A549 (cell line): ENCODE data around the gene USP24.

Source experiments
- EP300 ChIP-seq, 2 experiments: fragments of >200 bp; sonication (Bioruptor Twin); formaldehyde crosslinking; IDR thresholded peaks; 2 replicates in 1 of 2; 3 replicates in 1 of 2; pipeline ENCODE4 v1.6.1; 2016 to 2017
- HOXB13 ChIP-seq: fragments of 250-450 bp; sonication (Bioruptor Pico); IDR thresholded peaks from 2 replicates; pipeline ENCODE4 v1.5.0; 2020; ENCODE audit warnings: low read depth, mild to moderate bottlenecking, moderate library complexity
- NR3C1 ChIP-seq: fragments of >200 bp; sonication (Bioruptor Twin); formaldehyde crosslinking; IDR thresholded peaks from 3 replicates; pipeline ENCODE4 v1.6.1; 2017
- RCOR1 ChIP-seq: fragments of 150-350 bp; IDR thresholded peaks from 2 replicates; pipeline ENCODE4 v1.6.1; 2014; ENCODE audit warnings: antibody characterized with exemption, low read length, low read depth
- RFX5 ChIP-seq: fragments of 450-650 bp; IDR thresholded peaks from 2 replicates; pipeline ENCODE4 v1.7.1; 2014; ENCODE audit warnings: antibody characterized with exemption, mild to moderate bottlenecking, moderate library complexity
- TF ChIP-seq, protein P1 (sequence below): IDR thresholded peaks from 2 replicates; pipeline ENCODE4 v1.6.1; 2012; ENCODE audit warnings: low read depth, borderline replicate concordance
- TF ChIP-seq, protein P2 (sequence below): fragments of >200 bp; sonication (Bioruptor Twin); formaldehyde crosslinking; IDR thresholded peaks from 3 replicates; pipeline ENCODE4 v1.5.1; 2016

DNA sequence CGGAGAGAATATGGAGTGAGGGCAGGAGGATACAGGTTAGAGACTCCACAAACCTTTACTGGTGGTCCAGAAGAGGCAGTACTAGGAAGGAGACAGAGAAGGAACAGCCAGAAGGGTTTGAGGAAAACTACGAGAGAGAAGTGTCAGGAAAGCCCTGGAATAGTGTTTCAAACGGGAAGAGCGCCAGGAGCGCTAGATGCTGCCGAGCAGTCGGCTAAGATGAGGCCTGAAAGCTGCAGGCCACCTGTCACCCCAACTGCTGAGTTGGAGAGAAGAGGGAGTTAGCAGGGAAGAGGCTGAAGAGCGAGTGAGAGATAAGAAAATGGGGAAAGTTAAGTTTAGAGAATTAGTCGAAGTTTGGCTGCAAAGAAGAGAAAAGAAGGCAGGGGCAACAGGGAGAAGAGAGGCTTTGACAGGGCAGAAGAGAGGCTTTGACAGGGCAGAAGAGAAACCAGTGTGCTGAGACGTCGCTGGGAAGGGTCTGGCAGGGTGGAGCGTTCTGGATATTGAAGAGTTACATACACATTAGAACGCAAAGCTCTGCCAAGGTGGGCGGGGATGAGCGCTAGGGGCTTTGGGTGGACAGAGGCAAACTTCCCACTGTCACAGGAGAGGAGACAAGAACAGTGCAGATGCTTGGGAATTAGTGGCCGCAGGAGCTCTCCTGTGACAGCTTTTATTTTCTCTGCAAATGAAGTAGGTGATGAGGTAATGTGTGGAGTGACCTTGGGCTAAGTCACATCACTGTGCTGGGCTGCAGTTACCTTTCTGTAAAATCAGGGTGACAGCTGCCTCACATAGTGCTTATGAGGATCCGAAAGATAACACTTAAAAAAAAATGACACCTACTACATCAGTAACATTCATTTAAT lies 144.6 kb downstream of the USP24 start:
- no peak for TF ChIP-seq RCOR1
- TF ChIP-seq HOXB13 (CRISPR knock-in tag), result no peak
- TF ChIP-seq RFX5, result no peak
- TF ChIP-seq EP300 (IDR thresholded peaks at IDR 0.05), result no peak
- TF ChIP-seq NR3C1, result no peak
- TF ChIP-seq, protein P1, sequence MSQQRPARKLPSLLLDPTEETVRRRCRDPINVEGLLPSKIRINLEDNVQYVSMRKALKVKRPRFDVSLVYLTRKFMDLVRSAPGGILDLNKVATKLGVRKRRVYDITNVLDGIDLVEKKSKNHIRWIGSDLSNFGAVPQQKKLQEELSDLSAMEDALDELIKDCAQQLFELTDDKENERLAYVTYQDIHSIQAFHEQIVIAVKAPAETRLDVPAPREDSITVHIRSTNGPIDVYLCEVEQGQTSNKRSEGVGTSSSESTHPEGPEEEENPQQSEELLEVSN, result no peak
- TF ChIP-seq, protein P2, sequence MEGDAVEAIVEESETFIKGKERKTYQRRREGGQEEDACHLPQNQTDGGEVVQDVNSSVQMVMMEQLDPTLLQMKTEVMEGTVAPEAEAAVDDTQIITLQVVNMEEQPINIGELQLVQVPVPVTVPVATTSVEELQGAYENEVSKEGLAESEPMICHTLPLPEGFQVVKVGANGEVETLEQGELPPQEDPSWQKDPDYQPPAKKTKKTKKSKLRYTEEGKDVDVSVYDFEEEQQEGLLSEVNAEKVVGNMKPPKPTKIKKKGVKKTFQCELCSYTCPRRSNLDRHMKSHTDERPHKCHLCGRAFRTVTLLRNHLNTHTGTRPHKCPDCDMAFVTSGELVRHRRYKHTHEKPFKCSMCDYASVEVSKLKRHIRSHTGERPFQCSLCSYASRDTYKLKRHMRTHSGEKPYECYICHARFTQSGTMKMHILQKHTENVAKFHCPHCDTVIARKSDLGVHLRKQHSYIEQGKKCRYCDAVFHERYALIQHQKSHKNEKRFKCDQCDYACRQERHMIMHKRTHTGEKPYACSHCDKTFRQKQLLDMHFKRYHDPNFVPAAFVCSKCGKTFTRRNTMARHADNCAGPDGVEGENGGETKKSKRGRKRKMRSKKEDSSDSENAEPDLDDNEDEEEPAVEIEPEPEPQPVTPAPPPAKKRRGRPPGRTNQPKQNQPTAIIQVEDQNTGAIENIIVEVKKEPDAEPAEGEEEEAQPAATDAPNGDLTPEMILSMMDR, result no peak
